NCI-H748 treated with DMSO at 0.1 percent for 48 hours (cell line): Measurements from ENCODE around the gene YJU2.

Experiments used
- DNase-seq: peaks from one replicate; lab custom pipeline; 2025; lab: John Stamatoyannopoulos, UW

YJU2 gene

DNA sequence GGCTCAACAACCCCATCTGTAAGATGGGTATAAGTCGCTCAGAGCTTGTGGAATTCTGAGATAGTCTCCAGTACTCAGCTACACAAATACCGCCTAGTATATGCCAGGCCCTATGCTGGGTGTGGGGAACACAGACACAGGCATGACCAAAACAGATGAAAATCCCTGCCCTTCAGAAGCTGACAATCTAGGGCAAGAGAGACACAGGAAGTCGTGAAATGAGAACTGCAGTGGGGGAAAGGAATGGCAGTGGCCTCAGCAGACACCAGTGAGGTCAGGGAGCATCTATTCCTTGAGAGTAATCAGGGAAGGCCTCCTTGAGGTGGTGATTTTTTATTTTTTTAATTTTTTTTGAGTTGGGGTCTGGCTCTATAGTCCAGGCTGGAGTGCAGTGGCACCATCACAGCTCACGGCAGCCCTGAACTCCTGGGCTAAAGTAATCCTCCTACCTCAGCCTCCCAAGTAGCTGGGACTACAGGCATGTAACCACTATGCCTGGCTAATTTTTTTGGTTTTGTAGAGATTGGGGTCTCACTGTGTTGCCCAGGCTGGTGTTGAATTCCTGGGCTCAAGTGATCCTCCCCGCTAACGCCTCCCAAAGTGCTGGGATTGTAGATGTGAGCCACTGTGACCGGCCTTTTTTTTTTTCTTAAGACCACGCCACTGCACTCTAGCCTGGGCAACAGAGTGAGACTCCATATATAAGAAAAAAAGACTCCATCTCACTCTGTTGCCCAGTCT, 52.1 kb downstream of the YJU2 start:
- no peak for DNase-seq

DNA sequence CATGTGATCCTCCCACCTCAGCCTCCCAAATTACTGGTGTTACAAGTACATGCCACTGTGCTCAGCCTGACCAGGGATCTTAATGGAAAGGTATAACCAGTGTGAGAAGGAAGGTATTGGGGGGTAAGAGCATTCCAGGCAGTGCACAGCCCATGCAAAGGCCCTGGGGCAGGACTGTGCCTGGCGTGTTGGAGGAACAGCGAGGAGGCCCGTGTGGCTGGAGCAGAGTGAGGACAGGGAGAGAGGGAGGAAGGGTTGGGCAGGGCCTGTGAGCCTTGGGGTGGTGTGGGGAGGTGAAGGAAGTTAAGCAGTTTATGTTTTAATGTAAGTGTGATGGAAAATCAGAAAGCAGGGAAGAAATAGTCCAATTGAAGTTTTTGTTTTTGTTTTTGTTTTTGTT, 53.7 kb downstream of the YJU2 start:
- no peak for DNase-seq

GRCh38 chr19:4301590-4302242, 54.8 kb downstream of the YJU2 start:
- DNase-seq: no peak

DNA sequence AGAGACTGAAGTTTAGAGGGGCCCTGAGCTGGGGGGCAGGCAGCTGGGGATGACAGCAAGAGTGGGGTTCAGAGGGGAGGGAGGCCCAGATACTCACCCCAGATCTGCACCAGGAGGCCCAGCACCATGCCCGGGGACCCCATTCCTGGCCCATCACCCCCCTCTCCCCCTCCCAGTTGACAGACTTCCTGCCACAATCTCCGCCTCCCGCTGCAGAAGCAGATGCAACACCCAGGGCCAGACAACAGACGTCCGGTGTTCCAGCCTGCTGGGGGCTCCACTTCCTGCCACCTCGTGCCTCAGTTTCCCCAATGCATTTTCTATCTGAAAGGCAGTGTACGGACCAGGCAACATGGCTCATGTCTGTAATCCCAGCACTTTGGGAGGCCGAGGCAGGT, 55.4 kb downstream of the YJU2 start, which contains the start of gene TMIGD2:
TMIGD2 (minus strand) TSS at position 147 of the 398 bp plus-strand sequence; CDS start at position 143, 4 bp downstream.
- no peak for DNase-seq

- DNase-seq: no peak
These were observed 57.1 kb downstream of the YJU2 start for GRCh38 chr19:4303819-4304537.

- no peak for DNase-seq
These were observed 57.8 kb downstream of the YJU2 start, which contains the start of gene FSD1 for GRCh38 chr19:4304538-4305256. TSS of gene FSD1 (plus strand) at chr19:4304598. CDS start at chr19:4304747, 149 bp downstream.

- DNase-seq: no peak
These were observed 58.4 kb downstream of the YJU2 start for GRCh38 chr19:4305257-4305612.

DNA sequence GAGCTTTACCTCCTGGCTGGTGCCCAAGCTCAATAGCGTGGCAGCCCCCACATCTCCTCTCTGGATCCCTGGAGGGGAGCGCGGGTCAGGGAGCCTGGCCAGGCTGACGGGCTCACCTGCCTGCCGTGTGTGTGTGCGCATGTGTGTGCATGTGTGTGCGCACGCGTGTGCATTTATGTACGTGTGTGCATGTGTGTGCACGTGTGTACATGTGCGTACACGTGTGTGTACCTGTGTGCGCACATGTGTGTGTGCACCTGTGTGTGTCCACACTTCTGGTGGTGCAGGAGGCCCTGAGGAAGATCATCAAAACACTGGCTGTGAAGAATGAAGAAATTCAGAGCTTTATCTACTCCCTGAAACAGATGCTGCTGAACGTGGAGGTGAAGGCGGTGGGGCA, 58.8 kb downstream of the YJU2 start:
- DNase-seq: no peak

GRCh38 chr19:4310247-4311121, 63.6 kb downstream of the YJU2 start:
- DNase-seq: no peak

GRCh38 chr19:4313847-4314490, 67.1 kb downstream of the YJU2 start:
- no peak for DNase-seq

- no peak for DNase-seq
These were observed 70.1 kb downstream of the YJU2 start for GRCh38 chr19:4316956-4317355.

DNA sequence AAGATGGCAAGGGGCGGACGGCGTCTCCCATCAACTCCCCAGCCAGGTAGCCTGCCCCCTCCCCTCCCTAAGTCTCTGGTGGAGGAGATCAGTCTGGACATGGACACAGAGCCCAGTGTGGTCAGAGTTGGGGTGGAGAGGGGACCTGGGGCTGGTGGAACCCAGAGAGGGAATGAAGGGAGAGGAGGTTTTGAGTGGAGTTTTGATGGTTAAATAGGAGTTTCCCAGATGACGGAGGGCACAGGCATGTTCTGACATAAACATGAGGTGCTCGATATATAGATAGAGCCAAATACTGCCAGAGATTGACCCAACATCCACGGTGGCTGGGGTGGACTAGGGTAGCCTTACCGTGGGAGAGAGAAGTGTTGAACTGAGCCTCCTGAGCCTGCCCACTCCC, 71.6 kb downstream of the YJU2 start:
- DNase-seq: no peak
